ENCODE measurements around the gene PIK3R5. TPM values are rescaled to one million over a fixed set of nuclear protein-coding genes. Genes with fewer than 3 reads are reported as not detected.

PIK3R5 gene
- total and polyA plus RNA-seq, 2 donors (not counting 1 experiment from before 2014, with no cell fraction given), result 63.1 to 70.0 TPM

DNA sequence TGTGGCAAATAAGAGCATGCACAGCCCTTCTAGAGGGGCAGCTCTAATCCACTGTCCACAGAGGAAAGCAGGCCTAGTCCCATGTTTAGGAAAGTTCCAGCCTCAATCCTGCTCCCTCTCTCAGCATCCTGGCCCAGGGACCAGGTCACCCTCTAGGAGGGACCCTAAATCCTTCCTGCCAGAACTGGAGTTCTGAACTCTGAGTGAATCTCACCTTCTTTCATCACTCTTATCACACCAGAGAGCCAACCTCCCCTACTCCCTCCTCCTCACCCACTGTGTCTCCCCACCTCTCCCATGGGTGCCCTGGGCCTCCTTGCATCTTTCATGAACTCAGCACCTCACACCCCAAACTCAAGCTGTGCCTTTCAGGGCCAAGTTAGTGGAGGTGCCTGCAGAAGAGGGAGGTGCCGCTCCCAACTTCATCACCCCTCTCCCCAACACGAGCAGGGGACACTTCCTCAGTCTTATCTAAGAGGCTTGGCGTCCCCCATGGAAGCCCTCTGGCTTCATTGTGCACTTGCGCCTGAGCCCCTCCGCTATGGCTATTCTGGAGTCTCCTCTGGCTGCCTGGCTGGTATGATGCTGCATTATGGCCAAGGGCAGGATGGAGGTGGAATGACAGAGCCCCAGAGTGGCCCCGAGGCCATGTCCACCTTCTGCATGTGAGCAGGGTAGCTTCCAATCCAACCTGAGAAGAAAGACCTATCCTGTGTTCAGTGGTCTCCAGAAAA lies 129.7 kb downstream of the PIK3R5 start:
- POLR2A ChIA-PET, result no interaction called here
- Histone ChIP-seq H3K79me2 (ENCODE audit: control insufficient read depth, insufficient read depth, low read length) (no peaks in the 10 kb centered on the region), H3K9me3 (ENCODE audit: control extremely low read depth in 1 of 3, control insufficient read depth in 2 of 3, insufficient read depth in 1 of 3, low read length in 2 of 3) (peaks cover 0 to 11% (median 0%) of the 10 kb centered on the region in 3 donors), H4K20me1 (ENCODE audit: control insufficient read depth, insufficient read depth, low read length, poor library complexity, severe bottlenecking) (no peaks in the 10 kb centered on the region), H2AFZ (ENCODE audit: insufficient read depth, low read depth, low read length, poor library complexity, severe bottlenecking) (no peak overlapping the region), H3K9ac (ENCODE audit: low read length) (no peak overlapping the region), H3K27ac (ENCODE audit: low read length in 2 of 2) (no peak overlapping the region), H3K36me3 (replicated peaks in 1 of 2; ENCODE audit: control extremely low read depth in 1 of 2, control insufficient read depth in 1 of 2, extremely low read depth in 1 of 2, insufficient read depth in 2 of 2, low read length in 1 of 2) (peaks cover 0 to 2% of the 10 kb centered on the region in 2 experiments), H3K27me3 (replicated peaks in 1 of 4; ENCODE audit: control extremely low read depth in 1 of 4, control insufficient read depth in 3 of 4, insufficient read depth in 4 of 4, low read length in 3 of 4) (no peaks in the 10 kb centered on the region), H3K4me2 (replicated peaks; ENCODE audit: low read depth, low read length, poor library complexity, severe bottlenecking) (no peak overlapping the region), H3K4me1 (ENCODE audit: control insufficient read depth in 2 of 2, insufficient read depth in 2 of 2, low read length in 2 of 2) (no peaks in the 10 kb centered on the region), H3K4me3 (ENCODE audit: control extremely low read depth in 1 of 5, extremely low read depth in 1 of 5, insufficient read depth in 1 of 5, low read depth in 2 of 5, low read length in 4 of 5) (no peak overlapping the region)
- H3K4me1 Mint-ChIP-seq, result no peaks in the 10 kb centered on the region
- no peak overlapping the region for H3K4me3 Mint-ChIP-seq
- ATAC-seq (ENCODE audit: low read depth), result no peak
- 94% methylated on average over 4 of the region's 6 CpGs for WGBS (ENCODE audit: insufficient coverage)
- DNase-seq, result no peak
- no peaks in the 10 kb centered on the region for H3K27me3 Mint-ChIP-seq
- H3K9me3 Mint-ChIP-seq (ENCODE audit: insufficient read depth), result no peaks in the 10 kb centered on the region
- TF ChIP-seq, protein P1, sequence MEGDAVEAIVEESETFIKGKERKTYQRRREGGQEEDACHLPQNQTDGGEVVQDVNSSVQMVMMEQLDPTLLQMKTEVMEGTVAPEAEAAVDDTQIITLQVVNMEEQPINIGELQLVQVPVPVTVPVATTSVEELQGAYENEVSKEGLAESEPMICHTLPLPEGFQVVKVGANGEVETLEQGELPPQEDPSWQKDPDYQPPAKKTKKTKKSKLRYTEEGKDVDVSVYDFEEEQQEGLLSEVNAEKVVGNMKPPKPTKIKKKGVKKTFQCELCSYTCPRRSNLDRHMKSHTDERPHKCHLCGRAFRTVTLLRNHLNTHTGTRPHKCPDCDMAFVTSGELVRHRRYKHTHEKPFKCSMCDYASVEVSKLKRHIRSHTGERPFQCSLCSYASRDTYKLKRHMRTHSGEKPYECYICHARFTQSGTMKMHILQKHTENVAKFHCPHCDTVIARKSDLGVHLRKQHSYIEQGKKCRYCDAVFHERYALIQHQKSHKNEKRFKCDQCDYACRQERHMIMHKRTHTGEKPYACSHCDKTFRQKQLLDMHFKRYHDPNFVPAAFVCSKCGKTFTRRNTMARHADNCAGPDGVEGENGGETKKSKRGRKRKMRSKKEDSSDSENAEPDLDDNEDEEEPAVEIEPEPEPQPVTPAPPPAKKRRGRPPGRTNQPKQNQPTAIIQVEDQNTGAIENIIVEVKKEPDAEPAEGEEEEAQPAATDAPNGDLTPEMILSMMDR (IDR thresholded peaks at IDR 0.05), result no peak
- no peak for TF ChIP-seq EZH2 (IDR thresholded peaks at IDR 0.05; ENCODE audit: borderline replicate concordance, insufficient read depth, low read depth, low read length, poor library complexity, severe bottlenecking)
- intact Hi-C loops (cut with micrococcal nuclease), result no loop called here
- H3K27ac Mint-ChIP-seq, result no peak overlapping the region
- CTCF ChIA-PET, result interaction anchor here (1.3 kb wide), 2 partner anchors 11 to 59 kb away, joined by 3 read pairs; no protein-coding TSS in a partner anchor

DNA sequence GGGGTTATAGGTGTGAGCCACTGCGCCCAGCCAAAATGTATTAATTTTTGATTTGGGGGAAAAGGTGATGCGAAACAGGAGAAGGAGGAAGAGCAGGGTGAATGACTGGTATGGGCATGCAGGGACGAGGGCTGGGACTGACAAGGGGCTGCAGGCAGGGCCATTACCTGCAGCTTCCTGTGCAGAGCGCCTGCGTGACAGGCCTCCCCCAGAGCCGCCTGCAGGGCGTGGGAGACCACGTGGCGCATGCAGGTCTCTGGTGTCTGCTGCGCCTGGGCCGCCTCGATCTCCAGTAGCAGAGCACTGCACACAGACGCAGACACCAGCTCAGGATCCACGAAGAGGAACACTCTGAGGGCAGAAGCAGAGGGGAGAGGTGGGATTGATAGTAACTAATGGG lies 130.4 kb downstream of the PIK3R5 start:
- Histone ChIP-seq H2AFZ (ENCODE audit: insufficient read depth, low read depth, low read length, poor library complexity, severe bottlenecking) (no peak overlapping the region), H3K79me2 (ENCODE audit: control insufficient read depth, insufficient read depth, low read length) (no peaks in the 10 kb centered on the region), H3K36me3 (replicated peaks in 1 of 2; ENCODE audit: control extremely low read depth in 1 of 2, control insufficient read depth in 1 of 2, extremely low read depth in 1 of 2, insufficient read depth in 2 of 2, low read length in 1 of 2) (peaks cover 0 to 2% of the 10 kb centered on the region in 2 experiments), H3K9me3 (ENCODE audit: control extremely low read depth in 1 of 3, control insufficient read depth in 2 of 3, insufficient read depth in 1 of 3, low read length in 2 of 3) (peaks cover 0 to 11% (median 0%) of the 10 kb centered on the region in 3 donors), H3K4me1 (ENCODE audit: control insufficient read depth in 2 of 2, insufficient read depth in 2 of 2, low read length in 2 of 2) (no peaks in the 10 kb centered on the region), H3K27me3 (replicated peaks in 1 of 4; ENCODE audit: control extremely low read depth in 1 of 4, control insufficient read depth in 3 of 4, insufficient read depth in 4 of 4, low read length in 3 of 4) (no peaks in the 10 kb centered on the region), H4K20me1 (ENCODE audit: control insufficient read depth, insufficient read depth, low read length, poor library complexity, severe bottlenecking) (no peaks in the 10 kb centered on the region), H3K27ac (ENCODE audit: low read length in 2 of 2) (no peak overlapping the region), H3K9ac (ENCODE audit: low read length) (no peak overlapping the region), H3K4me2 (replicated peaks; ENCODE audit: low read depth, low read length, poor library complexity, severe bottlenecking) (no peak overlapping the region), H3K4me3 (ENCODE audit: control extremely low read depth in 1 of 5, extremely low read depth in 1 of 5, insufficient read depth in 1 of 5, low read depth in 2 of 5, low read length in 4 of 5) (no peak overlapping the region)
- H3K27ac Mint-ChIP-seq, result no peak overlapping the region
- no peak for TF ChIP-seq EZH2 (IDR thresholded peaks at IDR 0.05; ENCODE audit: borderline replicate concordance, insufficient read depth, low read depth, low read length, poor library complexity, severe bottlenecking)
- intact Hi-C loops (cut with micrococcal nuclease), result no loop called here
- ATAC-seq (ENCODE audit: low read depth) (no peak), DNase-seq (no peak)
- CTCF ChIA-PET, result interaction anchor here (1.3 to 2.2 kb wide), 2 partner anchors 50 to 60 kb away, joined by 3 to 7 read pairs; no protein-coding TSS in a partner anchor
- no peaks in the 10 kb centered on the region for H3K4me1 Mint-ChIP-seq
- H3K27me3 Mint-ChIP-seq, result no peaks in the 10 kb centered on the region
- WGBS (ENCODE audit: insufficient coverage), result 93% methylated on average over 14 of the region's 14 CpGs
- H3K9me3 Mint-ChIP-seq (ENCODE audit: insufficient read depth), result no peaks in the 10 kb centered on the region
- POLR2A ChIA-PET, result no interaction called here
- H3K4me3 Mint-ChIP-seq, result no peak overlapping the region

Measured in B cell (primary cell).